Mesenchymal stem cell (in vitro differentiated cells and primary cell): Measurements from ENCODE around the gene GRK6.

Experiments used
- DNase-seq: peaks from one replicate; pipeline ENCODE4 v3.0.0-alpha.2; 2013
- H2AFZ ChIP-seq: one replicate; pipeline ENCODE4 v1.6.1; 2013; ENCODE audit warnings: low read depth, mild to moderate bottlenecking, control low read depth, inconsistent platforms, low read length, moderate library complexity
- H2AK5ac ChIP-seq: 2 replicates; pipeline ENCODE4 v1.6.1; 2013; ENCODE audit warnings: low read length, moderate library complexity, mild to moderate bottlenecking, inconsistent platforms; ENCODE audit not compliant: severe bottlenecking
- H2BK120ac ChIP-seq: one replicate; pipeline ENCODE4 v1.6.1; 2013; ENCODE audit warnings: low read depth, mild to moderate bottlenecking, inconsistent platforms, low read length, moderate library complexity
- H2BK12ac ChIP-seq, 2 experiments: one replicate each; pipeline ENCODE4 v1.6.1; 2013; ENCODE audit warnings: inconsistent platforms in 2 of 2, low read length in 2 of 2, mild to moderate bottlenecking in 2 of 2, moderate library complexity in 2 of 2, control low read depth in 1 of 2
- H2BK15ac ChIP-seq: one replicate; pipeline ENCODE4 v1.6.1; 2013; ENCODE audit warnings: mild to moderate bottlenecking, low read depth, inconsistent platforms; ENCODE audit not compliant: poor library complexity, severe bottlenecking
- H2BK5ac ChIP-seq: 2 replicates; pipeline ENCODE4 v1.6.1; 2013; ENCODE audit warnings: low read depth, mild to moderate bottlenecking, low read length, control low read depth, inconsistent platforms; ENCODE audit not compliant: poor library complexity, severe bottlenecking
- H3K14ac ChIP-seq, 2 experiments: one replicate each; pipeline ENCODE4 v1.6.1; 2013; ENCODE audit warnings: inconsistent platforms in 2 of 2, low read length in 2 of 2, control low read depth in 1 of 2, mild to moderate bottlenecking in 1 of 2, moderate library complexity in 1 of 2
- H3K18ac ChIP-seq, 2 experiments: one replicate each; pipeline ENCODE4 v1.6.1; 2013; ENCODE audit warnings: inconsistent platforms in 2 of 2, low read length in 2 of 2, control low read depth in 1 of 2, low read depth in 1 of 2, mild to moderate bottlenecking in 1 of 2
- H3K23ac ChIP-seq, 2 experiments: one replicate each; pipeline ENCODE4 v1.6.1; 2013; ENCODE audit warnings: inconsistent platforms in 2 of 2, low read length in 2 of 2, mild to moderate bottlenecking in 2 of 2, moderate library complexity in 2 of 2, control low read depth in 1 of 2
- H3K27ac ChIP-seq: 2 replicates; pipeline ENCODE4 v1.5.1; 2013; ENCODE audit warnings: mild to moderate bottlenecking, moderate library complexity, low read length, control low read depth, inconsistent platforms; ENCODE audit not compliant: poor library complexity, severe bottlenecking
- H3K27me3 ChIP-seq, 2 experiments: 2 replicates each; pipeline versions ENCODE4 v1.6.1 to v1.7.0; 2013; ENCODE audit warnings: low read length in 2 of 2, mild to moderate bottlenecking in 2 of 2, moderate library complexity in 2 of 2, control low read depth in 1 of 2, inconsistent platforms in 1 of 2; ENCODE audit not compliant: control insufficient read depth in 1 of 2, insufficient read depth in 1 of 2
- H3K36me3 ChIP-seq, 2 experiments: 2 replicates each; pipeline versions ENCODE4 v1.6.1 to v1.7.0; 2013; ENCODE audit warnings: low read length in 2 of 2, control low read depth in 1 of 2, inconsistent platforms in 1 of 2, low read depth in 1 of 2, mild to moderate bottlenecking in 1 of 2; ENCODE audit not compliant: insufficient read depth in 2 of 2, control insufficient read depth in 1 of 2
- H3K4ac ChIP-seq, 2 experiments: one replicate each; pipeline ENCODE4 v1.6.1; 2013; ENCODE audit warnings: inconsistent platforms in 2 of 2, low read length in 2 of 2, mild to moderate bottlenecking in 2 of 2, moderate library complexity in 2 of 2, control low read depth in 1 of 2, low read depth in 1 of 2
- H3K4me1 ChIP-seq: 2 replicates; pipeline ENCODE4 v1.6.1; 2013; ENCODE audit warnings: low read depth, low read length, control low read depth; ENCODE audit not compliant: control insufficient read depth, insufficient read depth
- H3K4me2 ChIP-seq: 2 replicates; pipeline ENCODE4 v1.6.1; 2013; ENCODE audit warnings: low read length, mild to moderate bottlenecking, inconsistent platforms; ENCODE audit not compliant: poor library complexity, severe bottlenecking
- H3K4me3 ChIP-seq, 2 experiments: 2 replicates each; pipeline versions ENCODE4 v1.5.1 to v1.7.0; 2013; ENCODE audit warnings: low read length in 2 of 2, mild to moderate bottlenecking in 2 of 2, control low read depth in 1 of 2, low read depth in 1 of 2; ENCODE audit not compliant: insufficient read depth in 1 of 2
- H3K79me1 ChIP-seq: replicated peaks from 2 replicates; pipeline ENCODE4 v1.6.1; 2013; ENCODE audit warnings: mild to moderate bottlenecking, control low read depth, low read length, inconsistent platforms; ENCODE audit not compliant: poor library complexity, severe bottlenecking
- H3K9ac ChIP-seq: 2 replicates; pipeline ENCODE4 v1.7.0; 2013; ENCODE audit warnings: mild to moderate bottlenecking, low read length, moderate library complexity
- H3K9me3 ChIP-seq: 2 replicates; pipeline ENCODE4 v1.7.0; 2013; ENCODE audit warnings: mild to moderate bottlenecking, low read length; ENCODE audit not compliant: control insufficient read depth
- H4K8ac ChIP-seq: one replicate; pipeline ENCODE4 v1.6.1; 2013; ENCODE audit warnings: inconsistent platforms, mild to moderate bottlenecking, low read length, moderate library complexity
- H4K91ac ChIP-seq: one replicate; pipeline ENCODE4 v1.6.1; 2013; ENCODE audit warnings: mild to moderate bottlenecking, low read length, inconsistent platforms
- WGBS: methylation state at CpG from one replicate; pipeline ENCODE4 v1.1.7; 2013; ENCODE audit warnings: mixed read lengths; 5-methylcytosine and 5-hydroxymethylcytosine counted together

GRK6 gene

GRCh38 chr5:177467436-177467835, 41.0 kb downstream of the GRK6 start:
- no peak for DNase-seq
- Histone ChIP-seq H3K9ac (no peak overlapping the region), H3K36me3 (peaks cover 55 to 80% of the 10 kb centered on the region in 2 experiments), H2AK5ac (no peak overlapping the region), H2BK5ac (no peak overlapping the region), H4K91ac (no peak overlapping the region), H3K4ac (no peak overlapping the region), H3K79me1 (peaks cover 9% of the 10 kb centered on the region), H3K27ac (no peak overlapping the region), H3K14ac (no peak overlapping the region), H2BK15ac (no peak overlapping the region), H2AFZ (no peak overlapping the region), H4K8ac (no peak overlapping the region), H3K23ac (no peak overlapping the region), H3K18ac (no peak overlapping the region), H3K27me3 (no peaks in the 10 kb centered on the region), H3K4me3 (no peak overlapping the region), H3K4me1 (peaks cover 45% of the 10 kb centered on the region), H3K9me3 (no peaks in the 10 kb centered on the region), H2BK120ac (no peak overlapping the region), H2BK12ac (no peak overlapping the region), H3K4me2 (no peak overlapping the region)
- 97% methylated on average over 31 of the region's 31 CpGs for WGBS

GRCh38 chr5:177468329-177468684, 41.8 kb downstream of the GRK6 start:
- no peak for DNase-seq
- peaks cover 44% of the 10 kb centered on the region for H3K4me1 ChIP-seq
- no peaks in the 10 kb centered on the region for H3K27me3 ChIP-seq
- no peak overlapping the region for H2AFZ ChIP-seq
- H3K18ac ChIP-seq: no peak overlapping the region
- H2BK5ac ChIP-seq: no peak overlapping the region
- H2BK15ac ChIP-seq: no peak overlapping the region
- H2BK12ac ChIP-seq: no peak overlapping the region
- peaks cover 48 to 73% of the 10 kb centered on the region in 2 experiments for H3K36me3 ChIP-seq
- H3K9me3 ChIP-seq: no peaks in the 10 kb centered on the region
- no peak overlapping the region for H3K4me2 ChIP-seq
- peak overlapping the region; percentile 21 for H3K27ac ChIP-seq
- H3K79me1 ChIP-seq: peaks cover 8% of the 10 kb centered on the region
- no peak overlapping the region for H4K8ac ChIP-seq
- no peak overlapping the region for H3K4me3 ChIP-seq
- whole genome bisulfite sequencing: 100% methylated on average over 2 of the region's 2 CpGs
- no peak overlapping the region for H4K91ac ChIP-seq
- H3K14ac ChIP-seq: no peak overlapping the region
- H3K23ac ChIP-seq: no peak overlapping the region
- no peak overlapping the region for H2BK120ac ChIP-seq
- no peak overlapping the region for H2AK5ac ChIP-seq
- no peak overlapping the region for H3K4ac ChIP-seq
- peak overlapping the region; percentile 92 for H3K9ac ChIP-seq

- H3K18ac ChIP-seq: no peak overlapping the region
- no peaks in the 10 kb centered on the region for H3K9me3 ChIP-seq
- peak overlapping the region; percentile 68 for H3K27ac ChIP-seq
- H3K4ac ChIP-seq: no peak overlapping the region
- H2AK5ac ChIP-seq: no peak overlapping the region
- peak overlapping the region in 1 of 2 experiments; percentile 28 for H2BK12ac ChIP-seq
- no peak overlapping the region for H2AFZ ChIP-seq
- no peak overlapping the region for H3K23ac ChIP-seq
- H3K4me1 ChIP-seq: peaks cover 46% of the 10 kb centered on the region
- no peak overlapping the region for H4K8ac ChIP-seq
- no peak overlapping the region for H2BK120ac ChIP-seq
- H3K36me3 ChIP-seq: peaks cover 43 to 71% of the 10 kb centered on the region in 2 experiments
- H3K4me3 ChIP-seq: no peak overlapping the region
- peak; percentile 26 for DNase-seq
- no peaks in the 10 kb centered on the region for H3K27me3 ChIP-seq
- WGBS: 73% methylated on average over 20 of the region's 25 CpGs
- no peak overlapping the region for H4K91ac ChIP-seq
- H3K4me2 ChIP-seq: peak overlapping the region; percentile 23
- H2BK5ac ChIP-seq: no peak overlapping the region
- H3K79me1 ChIP-seq: peaks cover 8% of the 10 kb centered on the region
- no peak overlapping the region for H2BK15ac ChIP-seq
- H3K14ac ChIP-seq: peak overlapping the region in 1 of 2 experiments; percentile 36
- peak overlapping the region; percentile 92 for H3K9ac ChIP-seq
These were observed 42.5 kb downstream of the GRK6 start for GRCh38 chr5:177468685-177469628.

- Histone ChIP-seq H3K14ac (peak overlapping the region in 1 of 2 experiments; percentile 36), H3K9me3 (no peaks in the 10 kb centered on the region), H3K27ac (peak overlapping the region; percentile 68), H2AK5ac (peak overlapping the region; percentile 46), H3K36me3 (peaks cover 43 to 71% of the 10 kb centered on the region in 2 experiments), H3K4me2 (peak overlapping the region; percentile 23), H3K18ac (no peak overlapping the region), H3K4ac (no peak overlapping the region), H2BK5ac (no peak overlapping the region), H4K8ac (no peak overlapping the region), H2BK12ac (no peak overlapping the region), H2AFZ (no peak overlapping the region), H3K27me3 (no peaks in the 10 kb centered on the region), H2BK120ac (no peak overlapping the region), H3K23ac (no peak overlapping the region), H3K79me1 (peaks cover 8% of the 10 kb centered on the region), H3K4me3 (peak overlapping the region in 1 of 2 experiments; percentile 90), H3K4me1 (peaks cover 52% of the 10 kb centered on the region), H3K9ac (peak overlapping the region; percentile 92), H2BK15ac (no peak overlapping the region), H4K91ac (no peak overlapping the region)
- DNase-seq: no peak
- 79% methylated on average over 6 of the region's 8 CpGs for WGBS
These were observed 43.5 kb downstream of the GRK6 start for GRCh38 chr5:177469750-177470525.
